Ishikawa (cell line): ENCODE results near the gene SLC25A42.

ENCODE experiments used
- CEBPB ChIP-seq: IDR thresholded peaks from 2 replicates; pipeline ENCODE4 v1.6.1; 2012
- EP300 ChIP-seq: IDR thresholded peaks from 2 replicates; pipeline ENCODE4 v1.6.1; 2012; ENCODE audit warnings: borderline replicate concordance
- MAX ChIP-seq: IDR thresholded peaks from 2 replicates; pipeline ENCODE4 v1.6.1; 2012
- RAD21 ChIP-seq: IDR thresholded peaks from 2 replicates; pipeline ENCODE4 v1.6.1; 2012; ENCODE audit warnings: low read depth
- REST ChIP-seq: IDR thresholded peaks from 2 replicates; pipeline ENCODE4 v1.6.1; 2012; ENCODE audit warnings: low read depth, mild to moderate bottlenecking

GRCh38 chr19:19057317-19057716 is 6.5 kb upstream of the SLC25A42 start:
- TF ChIP-seq CEBPB (no peak), EP300 (no peak), REST (no peak), RAD21 (no peak), MAX (no peak)
